Stimulated activated CD8-positive, alpha-beta memory T cell treated with anti-CD3 and anti-CD28 coated beads, Interleukin-12 subunit alpha, Interleukin-12 subunit beta, amount 100 ng/mL, for 1 hour (primary cell): Measurements from ENCODE around the gene ZMYM5.
"Not testable (repeated sequence)": the region's sequence is repeated elsewhere in the genome, so short reads cannot be mapped to it uniquely, and the experiment has no call there.

Experiments
- DNase-seq: peaks from one replicate; pipeline ENCODE4 v3.0.0-alpha.2; 2020; ENCODE audit warnings: low read depth

ZMYM5 gene

DNA sequence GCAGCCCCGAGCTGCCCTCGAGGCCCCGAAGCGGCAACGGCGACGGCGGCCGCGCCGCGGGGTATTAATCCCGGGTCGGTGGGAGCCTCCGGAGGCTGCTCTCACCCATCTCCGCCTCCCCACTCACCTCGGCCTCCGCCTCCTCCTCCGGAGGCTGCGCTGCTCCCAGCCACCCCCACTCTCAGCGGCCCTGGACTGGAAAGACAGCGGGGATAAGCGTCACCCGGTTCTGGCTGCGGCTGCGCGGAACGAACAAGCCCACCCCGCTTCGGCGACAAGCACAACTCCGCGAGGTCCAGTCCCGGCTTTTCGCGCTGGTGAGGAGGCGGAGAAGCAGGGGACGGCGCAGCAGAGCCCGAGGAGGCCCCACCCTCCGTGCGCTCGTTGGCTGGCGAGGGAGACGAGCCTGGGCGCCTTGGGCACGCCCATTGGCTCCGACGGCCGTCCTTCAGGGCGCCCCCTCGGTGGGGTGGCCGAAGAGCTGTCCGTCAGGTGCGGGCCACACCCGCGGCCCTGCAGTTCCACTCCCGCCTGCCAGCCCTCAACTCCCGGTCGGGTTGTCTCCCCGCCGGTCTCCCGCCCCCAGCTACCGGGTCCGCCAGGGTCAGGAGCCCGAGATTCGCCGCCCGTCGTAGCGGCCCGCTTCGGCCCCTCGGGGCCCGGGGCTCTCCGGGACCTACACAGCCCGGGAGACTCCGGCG, at the start of gene ZMYM5:
TSS of gene ZMYM5 (minus strand) at position 327 of the 701 bp plus-strand sequence. CDS start 11,469 bp downstream, outside the sequence.
- peak; percentile 93 for DNase-seq

DNA sequence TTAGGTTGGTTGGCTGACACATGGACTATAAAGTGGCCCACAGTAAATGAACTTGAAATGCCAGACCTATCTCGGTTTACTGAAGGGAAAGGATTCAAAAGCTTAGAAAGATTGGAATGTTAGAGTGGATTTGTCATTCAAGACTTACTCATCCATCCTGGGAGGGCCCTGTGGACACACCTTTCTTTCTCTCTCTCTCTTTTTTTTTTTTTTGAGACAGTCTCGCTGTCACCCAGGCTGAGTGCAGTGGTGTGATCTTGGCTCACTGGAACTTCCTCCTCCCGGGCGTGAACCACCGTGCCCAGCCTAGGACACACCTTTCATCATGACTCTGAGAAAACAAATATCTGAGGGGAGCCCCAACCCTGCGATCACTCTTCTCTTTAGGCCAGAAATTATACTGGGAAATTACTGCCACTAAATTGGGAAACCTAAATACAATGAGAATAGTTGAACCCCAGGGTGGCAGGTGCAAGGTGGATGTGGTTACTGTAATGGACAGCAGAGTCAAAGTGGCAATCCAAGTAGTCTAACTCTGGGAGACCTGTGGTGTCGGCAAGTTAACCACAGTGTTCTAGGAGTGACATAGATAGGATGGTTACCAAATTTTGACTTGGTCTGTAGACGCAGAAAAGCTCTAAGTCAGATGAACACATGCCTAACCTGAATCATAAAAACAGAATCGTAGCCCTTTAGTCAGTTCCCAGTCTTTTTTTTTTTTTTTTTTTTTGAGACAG, 47.1 kb upstream of the ZMYM5 start:
- DNase-seq: no peak

- DNase-seq: no peak
Measured at GRCh38 chr13:19908350-19908986, 45.0 kb upstream of the ZMYM5 start.

GRCh38 chr13:19905487-19906195, 42.2 kb upstream of the ZMYM5 start:
- DNase-seq: not testable (repeated sequence)

DNA sequence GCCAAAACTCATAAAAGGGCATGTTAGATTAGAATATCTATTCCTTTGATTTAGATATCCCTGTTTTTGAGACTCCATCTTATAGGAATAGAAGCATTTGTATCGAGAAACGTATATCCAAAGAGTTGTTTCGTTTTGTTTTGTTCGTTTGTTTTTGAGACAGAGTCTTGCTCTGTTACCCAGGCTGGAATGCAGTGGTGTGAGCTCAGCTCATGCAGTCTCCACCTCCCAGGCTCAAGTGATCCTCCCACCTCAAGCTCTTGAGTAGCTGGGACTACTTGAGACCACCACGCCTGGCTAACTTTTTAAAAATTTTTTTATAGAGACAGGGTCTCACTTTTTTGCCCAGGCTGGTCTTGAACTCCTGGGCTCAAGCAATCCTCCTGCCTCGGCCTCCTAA, 26.6 kb upstream of the ZMYM5 start:
- no peak for DNase-seq

- DNase-seq: no peak
Measured at GRCh38 chr13:19888799-19889198, 25.4 kb upstream of the ZMYM5 start.

- DNase-seq: no peak
Measured at GRCh38 chr13:19882231-19882630, 18.8 kb upstream of the ZMYM5 start.

DNA sequence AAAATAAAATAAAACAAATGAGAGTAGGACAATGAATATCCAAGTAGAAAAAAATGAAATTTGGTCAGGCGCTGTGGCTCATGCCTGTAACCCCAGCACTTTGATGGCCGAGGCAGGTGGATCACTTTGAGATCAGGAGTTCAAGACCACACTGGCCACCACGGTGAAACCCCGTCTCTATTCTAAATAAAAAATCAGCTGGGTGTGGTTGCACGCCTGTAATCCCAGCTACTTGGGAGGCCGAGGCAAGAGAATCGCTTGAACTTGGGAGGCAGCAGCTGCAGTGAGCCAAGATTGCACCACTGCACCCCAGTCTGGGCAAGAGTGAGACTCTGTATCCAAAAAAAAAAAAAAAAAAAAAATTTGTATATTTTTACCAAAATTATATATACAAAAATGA, 18.2 kb upstream of the ZMYM5 start:
- DNase-seq: no peak

- DNase-seq: peak; percentile 50
Measured at GRCh38 chr13:19864746-19865309, 1.4 kb upstream of the ZMYM5 start.

DNA sequence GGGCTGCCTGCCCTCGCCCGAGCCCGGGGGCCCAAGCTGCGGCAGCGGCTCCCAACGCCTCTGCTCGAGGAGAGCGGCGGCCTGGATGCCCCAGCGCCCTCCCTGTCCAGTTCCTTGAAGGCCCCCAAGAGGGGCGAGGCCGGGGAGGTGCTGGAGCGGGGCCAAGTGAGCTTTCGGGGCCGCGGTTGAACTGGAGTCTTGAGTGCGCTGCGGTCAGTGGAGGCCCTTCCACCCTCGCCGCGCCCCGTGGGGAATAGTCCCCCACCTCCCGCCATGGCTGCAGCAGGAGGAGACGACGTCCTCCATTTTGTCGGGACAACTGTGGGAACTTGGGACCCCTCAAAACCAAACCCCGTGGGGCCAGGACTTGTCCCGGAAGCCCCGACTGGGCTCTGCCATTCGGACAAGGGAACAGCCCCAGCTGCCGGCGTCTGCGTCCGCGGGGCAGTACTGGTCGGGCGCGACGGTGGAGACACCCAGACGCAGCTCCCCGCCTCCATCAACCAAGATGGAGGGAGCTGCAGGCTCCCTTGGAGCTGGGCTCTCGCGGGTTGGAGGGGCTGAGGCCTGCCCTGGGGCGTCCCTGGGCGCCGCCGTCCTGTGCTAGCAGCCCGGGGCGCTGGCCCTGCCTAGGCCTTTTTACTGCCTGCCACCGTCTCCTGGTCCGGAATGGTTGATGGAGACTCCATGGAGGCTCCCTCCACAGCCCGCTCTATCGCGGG, 736 bp upstream of the ZMYM5 start:
- peak; percentile 37 for DNase-seq

DNA sequence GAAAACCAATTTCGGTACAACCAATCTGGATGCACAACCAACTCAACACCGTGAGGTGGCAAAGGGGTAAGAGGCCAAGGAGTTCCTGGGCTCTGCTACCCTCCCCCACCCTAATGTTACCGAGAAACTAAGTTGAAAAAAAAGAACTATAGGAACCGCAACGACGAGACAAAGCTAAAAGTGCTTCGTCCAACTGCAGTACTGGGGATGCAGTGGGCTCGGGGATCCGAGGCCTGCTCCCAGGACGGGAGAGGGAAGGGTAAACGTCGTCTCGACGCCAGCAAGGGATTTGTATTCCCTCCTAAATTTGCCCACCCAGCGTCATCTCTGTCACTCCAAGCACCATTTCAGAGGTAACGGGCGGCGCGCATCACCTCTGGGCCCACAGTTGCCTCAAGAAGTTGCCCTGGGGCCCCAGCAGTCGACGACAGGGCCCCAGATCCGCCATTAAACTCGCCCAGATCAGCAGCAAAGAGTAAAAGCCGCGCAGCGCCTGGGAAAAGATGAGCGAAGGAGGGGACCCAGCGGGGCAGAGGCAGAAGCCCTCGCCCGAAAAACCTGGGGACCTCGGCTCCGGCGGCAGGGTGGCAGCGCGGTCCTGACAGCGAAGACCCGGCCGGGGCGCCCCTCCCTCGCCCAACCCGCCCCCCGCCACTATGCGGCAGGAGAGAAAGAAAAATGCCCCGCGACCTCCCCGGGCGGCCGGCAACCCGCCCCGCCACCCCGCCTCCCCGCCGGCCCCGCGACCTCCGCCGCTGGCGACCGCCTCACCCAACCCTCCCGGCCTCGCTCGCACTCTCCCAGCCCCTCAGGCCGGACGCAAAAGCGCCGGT, 752 bp downstream of the ZMYM5 start:
- peak; percentile 13 for DNase-seq

- no peak for DNase-seq
Measured at GRCh38 chr13:19861762-19862161, 1.7 kb downstream of the ZMYM5 start.

DNA sequence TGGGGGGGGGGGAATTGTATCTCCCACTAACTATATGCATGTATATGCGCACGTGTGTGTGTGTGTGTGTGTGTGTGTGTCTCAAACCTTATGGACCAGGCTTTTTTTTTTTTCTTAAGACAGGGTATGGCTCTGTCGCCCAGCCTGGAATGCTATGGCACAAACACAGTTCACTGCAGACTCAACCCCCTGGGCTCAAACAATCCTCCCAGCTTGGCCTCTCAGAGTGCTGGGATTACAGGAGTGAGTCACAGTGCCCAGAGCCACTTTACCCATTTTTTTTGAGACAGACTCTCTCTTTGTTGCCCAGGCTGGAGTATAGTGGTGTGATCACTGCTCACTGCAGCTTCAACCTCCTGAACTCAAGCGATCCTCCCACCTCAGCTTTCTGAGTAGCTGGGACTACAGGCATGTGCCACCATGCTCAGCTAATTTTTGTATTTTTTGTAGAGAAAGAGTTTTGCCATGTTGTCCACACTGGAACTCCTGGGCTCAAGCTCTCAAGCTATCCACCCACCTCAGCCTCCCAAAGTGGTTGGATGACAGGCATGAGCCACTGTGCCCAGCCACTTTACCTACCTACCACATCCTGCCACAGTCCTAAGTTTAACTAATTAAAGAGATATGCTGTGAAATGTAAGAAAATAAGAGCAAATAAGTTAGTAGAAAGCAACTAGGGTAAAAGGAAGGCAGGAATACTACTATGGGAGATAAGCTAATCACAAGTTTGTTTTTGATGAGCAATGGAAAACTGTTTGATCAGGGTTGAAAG, 2.4 kb downstream of the ZMYM5 start:
- no peak for DNase-seq

DNA sequence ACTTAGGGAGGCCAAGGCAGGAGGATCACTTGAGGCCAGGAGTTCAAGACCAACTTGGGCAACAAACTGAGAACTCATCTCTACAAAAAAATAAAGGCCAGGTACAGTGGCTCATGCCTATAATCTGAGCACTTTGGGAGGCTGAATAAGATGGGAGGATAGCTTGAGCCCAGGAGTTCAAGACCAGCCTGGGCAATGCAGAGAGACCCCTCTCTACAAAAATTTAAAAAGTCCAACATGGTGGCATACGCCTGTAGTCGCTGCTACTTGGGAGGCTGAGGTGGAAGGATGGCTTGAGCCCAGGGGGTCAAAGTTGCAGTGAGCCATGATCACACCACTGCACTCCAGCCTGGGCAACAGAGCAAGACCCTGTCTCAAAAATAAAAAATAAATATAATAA, 5.8 kb downstream of the ZMYM5 start:
- not testable (repeated sequence) for DNase-seq

DNA sequence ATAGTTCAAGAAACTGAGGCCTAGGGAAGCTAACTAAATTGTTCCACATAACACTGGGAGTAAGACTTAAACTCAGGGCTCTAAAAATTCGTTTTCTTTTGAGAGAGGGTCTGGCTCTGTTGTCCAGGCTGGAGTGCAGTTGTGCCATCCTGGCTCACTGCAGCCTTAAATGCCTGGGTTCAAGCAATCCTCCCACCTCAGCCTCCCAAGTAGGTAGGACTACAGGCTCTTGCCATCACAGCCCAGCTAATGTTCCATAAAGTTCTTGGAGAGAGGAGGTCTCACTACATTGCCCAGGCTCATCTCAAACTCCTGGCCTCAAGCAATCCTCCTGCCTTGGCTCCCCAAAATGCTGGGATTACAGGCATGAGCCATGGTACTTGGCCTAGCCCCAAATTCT, 10.7 kb downstream of the ZMYM5 start:
- DNase-seq: no peak

DNA sequence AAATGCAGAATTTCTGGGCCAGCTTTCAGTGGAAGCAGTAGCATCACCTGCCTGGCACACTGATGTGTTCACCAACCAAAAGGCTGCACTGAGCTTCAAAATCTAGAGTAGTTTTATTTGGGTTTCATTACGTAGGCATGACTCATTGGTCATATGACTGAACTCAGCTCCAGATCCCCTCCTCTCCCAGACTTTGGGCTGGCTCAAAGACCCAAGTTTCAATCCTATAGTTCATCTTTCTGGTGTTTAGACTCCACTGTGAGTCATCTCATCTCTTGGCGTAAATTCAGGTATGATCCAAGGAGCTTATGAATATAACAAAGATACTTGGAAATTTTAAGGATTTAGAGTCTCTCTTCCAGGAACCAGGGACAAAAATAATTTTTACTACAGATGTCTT, 17.7 kb downstream of the ZMYM5 start:
- no peak for DNase-seq

DNA sequence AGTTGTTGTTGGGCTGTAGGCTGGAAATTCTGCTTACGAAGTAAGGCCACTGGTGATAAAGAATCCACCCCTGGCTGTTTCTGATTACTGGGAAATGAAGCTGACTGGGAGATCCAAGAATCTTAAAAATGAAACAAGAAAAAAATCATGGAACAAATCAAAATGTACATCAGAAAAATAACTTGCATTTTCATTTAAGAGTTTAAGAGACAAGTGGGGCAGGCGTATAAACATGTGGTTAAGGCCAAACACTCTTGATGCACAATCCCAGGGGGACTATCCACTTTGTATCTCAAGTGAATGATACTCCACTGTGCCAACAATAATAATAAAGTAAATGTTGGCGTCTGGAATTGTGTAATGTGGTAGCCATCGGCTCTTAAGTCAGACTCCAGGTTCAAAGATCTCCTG, 24.6 kb downstream of the ZMYM5 start:
- DNase-seq: no peak

GRCh38 chr13:19836472-19836871, 27.0 kb downstream of the ZMYM5 start:
- DNase-seq: no peak

DNA sequence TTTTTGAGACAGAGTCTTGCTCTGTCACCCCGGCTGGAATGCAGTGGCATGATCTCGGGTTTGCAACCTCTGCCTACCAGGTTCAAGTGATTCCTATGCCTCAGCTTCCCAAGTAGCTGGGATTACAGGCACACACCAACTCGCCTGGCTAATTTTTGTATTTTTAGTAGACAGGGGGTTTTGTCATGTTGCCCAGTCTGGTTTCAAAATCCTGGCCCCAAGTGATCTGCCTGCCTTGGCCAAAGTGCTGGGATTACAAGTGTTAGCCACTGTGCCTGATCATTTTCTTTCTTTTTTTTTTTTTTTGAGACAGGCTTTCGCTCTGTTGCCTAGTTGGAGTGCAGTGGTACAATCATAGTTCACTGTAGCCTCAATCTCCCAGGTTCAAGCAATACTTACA, 28.7 kb downstream of the ZMYM5 start:
- no peak for DNase-seq

DNA sequence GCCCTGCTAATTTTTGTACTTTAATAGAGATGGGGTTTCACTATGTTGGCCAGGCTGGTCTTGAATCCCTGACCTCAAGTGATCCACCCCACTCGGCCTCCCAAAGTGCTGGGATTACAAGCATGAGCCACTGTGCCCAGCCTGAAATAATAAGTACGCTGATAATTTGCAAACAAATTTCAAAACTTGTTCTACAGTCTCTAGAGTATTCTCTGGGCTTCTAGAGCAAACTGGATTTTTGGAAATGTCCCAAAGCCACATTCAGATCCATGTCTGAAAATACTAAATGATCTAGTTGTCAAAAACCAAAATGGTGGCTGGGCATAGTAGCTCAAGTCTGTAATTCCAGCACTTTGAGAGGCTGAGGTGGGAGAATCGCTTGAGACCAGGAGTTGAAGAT, 40.8 kb downstream of the ZMYM5 start:
- DNase-seq: no peak
